Natural killer cell (primary cell): ENCODE results near the gene CLBA1. TPM values are rescaled to one million over a fixed set of nuclear protein-coding genes. Genes with fewer than 3 reads are reported as not detected.

Experiments used
- ATAC-seq, 3 donors: fragments of 150-1000 bp in 2 of 3; fragments of 200-7000 bp in 1 of 3; cut with Tn5 transposase; 1 replicate in 1 of 3; 2 replicates in 2 of 3; pipeline ENCODE4 v1.10.0; 2021; ENCODE audit warnings: mild to moderate bottlenecking in 2 of 3, moderate library complexity in 2 of 3
- DNase-seq, 2 donors: peaks; one replicate each; pipeline versions ENCODE4 v3.0.0 to v3.0.0-alpha.2; 2013 to 2021; ENCODE audit warnings: mixed read lengths in 1 of 2
- H3K27ac ChIP-seq: one replicate; pipeline ENCODE4 v1.5.1; 2013; ENCODE audit warnings: mild to moderate bottlenecking, low read length
- H3K27me3 ChIP-seq: one replicate; pipeline ENCODE4 v1.6.1; 2013; ENCODE audit warnings: low read length; ENCODE audit not compliant: control insufficient read depth, insufficient read depth
- H3K36me3 ChIP-seq: one replicate; pipeline ENCODE4 v1.6.1; 2013; ENCODE audit warnings: low read length; ENCODE audit not compliant: control insufficient read depth, insufficient read depth
- H3K4me1 ChIP-seq: one replicate; pipeline ENCODE4 v1.6.1; 2013; ENCODE audit warnings: low read length; ENCODE audit not compliant: control insufficient read depth, insufficient read depth
- H3K4me3 ChIP-seq: one replicate; pipeline ENCODE4 v1.5.1; 2013; ENCODE audit warnings: low read length
- H3K9me3 ChIP-seq: one replicate; pipeline ENCODE4 v1.6.1; 2013; ENCODE audit warnings: low read length; ENCODE audit not compliant: control insufficient read depth, insufficient read depth
- H3K27ac Mint-ChIP-seq, 2 donors: one replicate each; pipeline ENCODE4 v1.8.0; 2022; ENCODE audit warnings: mild to moderate bottlenecking in 2 of 2, mixed read lengths in 2 of 2, moderate library complexity in 1 of 2
- H3K27me3 Mint-ChIP-seq, 2 donors: one replicate each; pipeline ENCODE4 v1.8.0; 2022; ENCODE audit warnings: low read depth in 2 of 2, mixed read lengths in 2 of 2
- H3K36me3 Mint-ChIP-seq: one replicate; pipeline ENCODE4 v1.8.0; 2022; ENCODE audit warnings: mixed read lengths
- H3K4me1 Mint-ChIP-seq, 2 donors: one replicate each; pipeline ENCODE4 v1.8.0; 2022; ENCODE audit warnings: mixed read lengths in 2 of 2
- H3K4me3 Mint-ChIP-seq: one replicate; pipeline ENCODE4 v1.8.0; 2022; ENCODE audit warnings: mild to moderate bottlenecking, moderate library complexity, mixed read lengths
- H3K9me3 Mint-ChIP-seq, 2 donors: one replicate each; pipeline ENCODE4 v1.8.0; 2022; ENCODE audit warnings: mixed read lengths in 2 of 2
- CTCF ChIP-seq: fragments of 200-600 bp; IDR thresholded peaks from one replicate; pipeline ENCODE4 v1.8.0; 2022; ENCODE audit warnings: antibody characterized with exemption
- WGBS: methylation state at CpG from one replicate; pipeline ENCODE4 v1.1.7; 2013; ENCODE audit warnings: missing lambda C conversion rate; ENCODE audit not compliant: insufficient coverage; 5-methylcytosine and 5-hydroxymethylcytosine counted together
- intact Hi-C: fragments of 100-400 bp; cut with micrococcal nuclease; formaldehyde crosslinking; loops from one replicate; pipeline ENCODE4 v1.14.2; 2022
- total RNA-seq, 4 donors: library from RNA; stranded (reverse); fragments of 120-200 nt in 1 of 4; gene quantifications; one replicate each; pipeline versions ENCODE4 v1.2.3 to v1.2.4, GENCODE V29; 2013 to 2022

The CLBA1 gene
- total RNA-seq, 3 donors from 2014 or later (not counting 1 experiment from before 2014, with no cell fraction given) = 1.2 to 1.8 (median 1.3) TPM

GRCh38 chr14:104983231-104983721 lies 2.3 kb upstream of the CLBA1 start:
- H3K27ac ChIP-seq = no peak overlapping the region
- no peaks in the 10 kb centered on the region for H3K36me3 ChIP-seq
- 79% methylated on average over 12 of the region's 12 CpGs for WGBS
- peak overlapping the region in 1 of 2 donors; percentile 29 for H3K27ac Mint-ChIP-seq
- no peaks in the 10 kb centered on the region for H3K9me3 ChIP-seq
- TF ChIP-seq CTCF = no peak
- no peak overlapping the region for H3K4me3 ChIP-seq
- ATAC-seq (no peak), DNase-seq (no peak)
- no peaks in the 10 kb centered on the region for H3K9me3 Mint-ChIP-seq
- peaks cover 16% of the 10 kb centered on the region for H3K4me1 ChIP-seq
- H3K4me1 Mint-ChIP-seq = peaks cover 0 to 16% of the 10 kb centered on the region in 2 donors
- H3K36me3 Mint-ChIP-seq = no peaks in the 10 kb centered on the region
- no peak overlapping the region for H3K4me3 Mint-ChIP-seq
- intact Hi-C loops = no loop called here
- no peaks in the 10 kb centered on the region for H3K27me3 ChIP-seq
- H3K27me3 Mint-ChIP-seq = peaks cover 0 to 13% of the 10 kb centered on the region in 2 donors

- Histone ChIP-seq H3K27me3 (no peaks in the 10 kb centered on the region), H3K4me3 (no peak overlapping the region), H3K9me3 (no peaks in the 10 kb centered on the region), H3K4me1 (peaks cover 13% of the 10 kb centered on the region), H3K27ac (no peak overlapping the region), H3K36me3 (no peaks in the 10 kb centered on the region)
- no peak for ATAC-seq
- no peaks in the 10 kb centered on the region for H3K36me3 Mint-ChIP-seq
- peak overlapping the region; percentile 76 for H3K4me3 Mint-ChIP-seq
- 92% methylated on average over 15 of the region's 15 CpGs for WGBS
- H3K9me3 Mint-ChIP-seq = no peaks in the 10 kb centered on the region
- intact Hi-C loops = no loop called here
- peaks cover 0 to 6% of the 10 kb centered on the region in 2 donors for H3K27me3 Mint-ChIP-seq
- H3K27ac Mint-ChIP-seq = peak overlapping the region; percentile 61 to 84
- H3K4me1 Mint-ChIP-seq = peaks cover 0 to 9% of the 10 kb centered on the region in 2 donors
- DNase-seq = no peak
- no peak for TF ChIP-seq CTCF
Observed at GRCh38 chr14:104984056-104984894, 1.3 kb upstream of the CLBA1 start.

- H3K36me3 ChIP-seq = no peaks in the 10 kb centered on the region
- peaks cover 0 to 9% of the 10 kb centered on the region in 2 donors for H3K4me1 Mint-ChIP-seq
- no peaks in the 10 kb centered on the region for H3K9me3 Mint-ChIP-seq
- peak overlapping the region; percentile 63 to 72 for H3K27ac Mint-ChIP-seq
- ATAC-seq (no peak), DNase-seq (no peak)
- no peaks in the 10 kb centered on the region for H3K27me3 ChIP-seq
- 77% methylated on average over 19 of the region's 19 CpGs for WGBS
- intact Hi-C loops = no loop called here
- peak overlapping the region; percentile 81 for H3K4me3 Mint-ChIP-seq
- no peaks in the 10 kb centered on the region for H3K27me3 Mint-ChIP-seq
- H3K27ac ChIP-seq = no peak overlapping the region
- H3K9me3 ChIP-seq = no peaks in the 10 kb centered on the region
- no peak overlapping the region for H3K4me3 ChIP-seq
- no peaks in the 10 kb centered on the region for H3K36me3 Mint-ChIP-seq
- TF ChIP-seq CTCF = no peak
- peaks cover 13% of the 10 kb centered on the region for H3K4me1 ChIP-seq
Observed at GRCh38 chr14:104986487-104987164, 1.0 kb downstream of the CLBA1 start.
